Activated B cell treated with CpG ODN at 0.5 μM for 24 hours (primary cell): ENCODE measurements around the gene G0S2. TPM values are rescaled to one million over a fixed set of nuclear protein-coding genes. Genes with fewer than 3 reads are reported as not detected.

ENCODE experiments used
- ATAC-seq: fragments of 200-7000 bp; cut with Tn5 transposase; one replicate; pipeline ENCODE4 v1.10.0; 2021; ENCODE audit warnings: low read depth, mild to moderate bottlenecking, moderate library complexity
- CTCF ChIA-PET: fragments of 350-600 bp; sonication (Branson Sonifier 250); formaldehyde crosslinking; loops from one replicate; lab custom pipeline; 2021; ENCODE audit warnings: antibody characterized with exemption; lab: Charles Lee
- POLR2A ChIA-PET: fragments of 350-600 bp; sonication (Branson Sonifier 250); formaldehyde crosslinking; loops from one replicate; lab custom pipeline; 2021; ENCODE audit warnings: antibody characterized with exemption; lab: Charles Lee
- DNase-seq: peaks from one replicate; pipeline ENCODE4 v3.0.0; 2022
- H3K27ac Mint-ChIP-seq: one replicate; pipeline ENCODE4 v1.8.0; 2020; ENCODE audit warnings: mixed read lengths
- H3K27me3 Mint-ChIP-seq: one replicate; pipeline ENCODE4 v1.8.0; 2021; ENCODE audit warnings: mixed read lengths
- H3K36me3 Mint-ChIP-seq: one replicate; pipeline ENCODE4 v1.8.0; 2021; ENCODE audit warnings: low read depth, mixed read lengths
- H3K4me1 Mint-ChIP-seq: one replicate; pipeline ENCODE4 v1.8.0; 2021; ENCODE audit warnings: mixed read lengths
- H3K4me3 Mint-ChIP-seq: one replicate; pipeline ENCODE4 v1.8.0; 2020; ENCODE audit warnings: mild to moderate bottlenecking, mixed read lengths
- H3K9me3 Mint-ChIP-seq: one replicate; pipeline ENCODE4 v1.8.0; 2020; ENCODE audit warnings: mixed read lengths
- intact Hi-C: fragments of 100-400 bp; cut with micrococcal nuclease; formaldehyde crosslinking; loops from one replicate; pipeline ENCODE4 v1.15.1; 2024
- total RNA-seq: library from RNA; stranded (reverse); gene quantifications from 2 replicates; pipeline ENCODE4 v1.2.3, GENCODE V29; 2022
- TF ChIP-seq, protein P1 (sequence below): fragments of 200-600 bp; IDR thresholded peaks from one replicate; pipeline ENCODE4 v1.8.0; 2022; ENCODE audit warnings: antibody characterized with exemption, mild to moderate bottlenecking

G0S2 gene
- total RNA-seq, 1 donor from 2014 or later, result 2.3 TPM

DNA sequence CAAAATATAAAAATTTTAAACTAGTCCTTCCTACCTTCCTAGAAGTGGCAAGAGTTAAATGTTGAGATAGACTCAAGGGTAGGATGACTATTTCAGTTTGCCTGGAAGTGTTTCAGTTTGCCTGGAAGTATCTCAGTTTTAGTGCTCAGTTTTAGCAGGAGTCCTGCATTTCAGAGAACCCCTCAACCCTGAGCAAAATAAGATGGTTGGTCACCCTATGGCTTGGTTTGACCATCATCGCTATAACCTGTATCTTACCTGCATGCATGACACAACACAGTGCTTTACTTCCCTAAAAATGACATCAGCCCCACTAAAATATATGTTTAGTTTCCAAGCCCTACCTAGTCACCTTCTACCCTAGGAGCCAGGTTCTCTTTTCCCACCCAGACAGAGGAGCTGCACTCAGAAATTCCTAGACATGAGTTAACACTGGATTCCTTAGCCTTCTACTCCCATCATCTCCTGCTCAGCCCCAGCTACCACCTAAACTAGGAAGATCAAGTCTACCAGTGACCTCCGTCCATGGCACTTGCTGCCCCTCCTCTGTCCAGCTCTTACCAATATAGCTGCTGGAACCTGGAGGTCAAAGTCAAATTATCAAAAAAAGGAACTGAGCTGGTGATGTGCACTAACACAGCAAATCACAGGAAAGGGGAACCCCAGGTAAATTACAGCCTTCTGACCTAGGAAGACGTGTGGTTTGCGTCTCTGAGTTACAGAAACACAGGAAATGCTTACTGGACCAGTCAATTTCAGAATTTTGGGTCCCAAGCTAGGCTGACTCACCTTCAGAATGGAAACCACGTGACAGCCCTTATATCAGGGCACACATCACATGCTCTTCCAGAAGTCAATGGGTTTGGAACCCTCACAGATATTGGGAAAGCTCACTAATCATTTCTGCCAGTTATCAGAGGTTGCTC, 2.2 kb upstream of the G0S2 start:
- POLR2A ChIA-PET, result interaction anchor here (0.9 to 1.0 kb wide), 2 partner anchors 13 to 111 kb away, joined by 4 to 7 read pairs; partner anchors contain the start of gene C1orf74
- CTCF ChIA-PET, result interaction anchor here (1.1 to 1.4 kb wide), 2 partner anchors 20 to 75 kb away, joined by 3 to 5 read pairs; no protein-coding TSS in a partner anchor
- intact Hi-C loops, result loop anchor here (1.0 to 5.0 kb wide), 2 partner anchors 66 to 74 kb away; no protein-coding TSS in a partner anchor
- Mint-ChIP-seq H3K27me3 (peaks cover 39% of the 10 kb centered on the region), H3K4me3 (peak overlapping the region; percentile 62), H3K4me1 (peaks cover 37% of the 10 kb centered on the region), H3K27ac (peak overlapping the region; percentile 86), H3K9me3 (peaks cover 2% of the 10 kb centered on the region), H3K36me3 (no peaks in the 10 kb centered on the region)
- DNase-seq (peak; percentile 23), ATAC-seq (peak; percentile 82)
- TF ChIP-seq, protein P1, sequence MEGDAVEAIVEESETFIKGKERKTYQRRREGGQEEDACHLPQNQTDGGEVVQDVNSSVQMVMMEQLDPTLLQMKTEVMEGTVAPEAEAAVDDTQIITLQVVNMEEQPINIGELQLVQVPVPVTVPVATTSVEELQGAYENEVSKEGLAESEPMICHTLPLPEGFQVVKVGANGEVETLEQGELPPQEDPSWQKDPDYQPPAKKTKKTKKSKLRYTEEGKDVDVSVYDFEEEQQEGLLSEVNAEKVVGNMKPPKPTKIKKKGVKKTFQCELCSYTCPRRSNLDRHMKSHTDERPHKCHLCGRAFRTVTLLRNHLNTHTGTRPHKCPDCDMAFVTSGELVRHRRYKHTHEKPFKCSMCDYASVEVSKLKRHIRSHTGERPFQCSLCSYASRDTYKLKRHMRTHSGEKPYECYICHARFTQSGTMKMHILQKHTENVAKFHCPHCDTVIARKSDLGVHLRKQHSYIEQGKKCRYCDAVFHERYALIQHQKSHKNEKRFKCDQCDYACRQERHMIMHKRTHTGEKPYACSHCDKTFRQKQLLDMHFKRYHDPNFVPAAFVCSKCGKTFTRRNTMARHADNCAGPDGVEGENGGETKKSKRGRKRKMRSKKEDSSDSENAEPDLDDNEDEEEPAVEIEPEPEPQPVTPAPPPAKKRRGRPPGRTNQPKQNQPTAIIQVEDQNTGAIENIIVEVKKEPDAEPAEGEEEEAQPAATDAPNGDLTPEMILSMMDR, result no peak

DNA sequence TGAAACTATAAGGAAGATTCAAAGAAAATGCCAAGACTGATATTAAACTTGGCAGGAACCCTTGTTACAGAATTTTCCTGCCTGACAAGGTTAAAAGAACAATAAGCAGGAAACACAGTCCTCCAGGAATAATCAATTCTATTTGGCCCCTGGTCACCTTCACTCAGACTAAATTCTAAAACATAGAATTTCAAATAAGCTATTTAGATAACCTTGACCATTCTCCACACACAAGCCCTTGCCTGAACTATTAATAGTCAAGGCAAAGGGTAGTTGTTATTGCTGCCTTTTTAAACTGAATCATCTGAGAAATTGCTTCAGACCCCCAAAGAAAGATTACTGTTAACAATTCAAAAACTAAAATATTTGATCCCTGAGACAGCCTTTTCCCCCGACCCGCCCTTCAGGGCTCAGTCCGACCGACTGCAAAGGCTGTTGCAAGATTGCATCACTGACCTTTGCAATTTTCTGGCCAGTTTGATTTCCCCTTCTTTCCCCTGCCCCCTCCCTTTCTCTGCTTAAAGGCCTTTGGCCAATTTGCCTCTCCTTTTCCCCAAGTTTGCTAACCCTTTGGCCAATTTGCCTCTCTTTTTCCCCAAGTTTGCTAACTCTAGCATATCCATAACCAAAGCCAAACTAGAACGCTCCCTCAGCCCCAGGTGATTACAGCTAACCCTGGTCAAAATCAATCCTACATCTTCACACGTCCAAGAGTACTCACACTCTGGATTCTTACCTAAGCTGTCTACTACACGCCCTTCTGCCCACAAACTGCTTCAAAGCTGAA, 1.4 kb upstream of the G0S2 start:
- Mint-ChIP-seq H3K27ac (peak overlapping the region; percentile 86), H3K27me3 (peaks cover 45% of the 10 kb centered on the region)
- no peak for ATAC-seq

DNA sequence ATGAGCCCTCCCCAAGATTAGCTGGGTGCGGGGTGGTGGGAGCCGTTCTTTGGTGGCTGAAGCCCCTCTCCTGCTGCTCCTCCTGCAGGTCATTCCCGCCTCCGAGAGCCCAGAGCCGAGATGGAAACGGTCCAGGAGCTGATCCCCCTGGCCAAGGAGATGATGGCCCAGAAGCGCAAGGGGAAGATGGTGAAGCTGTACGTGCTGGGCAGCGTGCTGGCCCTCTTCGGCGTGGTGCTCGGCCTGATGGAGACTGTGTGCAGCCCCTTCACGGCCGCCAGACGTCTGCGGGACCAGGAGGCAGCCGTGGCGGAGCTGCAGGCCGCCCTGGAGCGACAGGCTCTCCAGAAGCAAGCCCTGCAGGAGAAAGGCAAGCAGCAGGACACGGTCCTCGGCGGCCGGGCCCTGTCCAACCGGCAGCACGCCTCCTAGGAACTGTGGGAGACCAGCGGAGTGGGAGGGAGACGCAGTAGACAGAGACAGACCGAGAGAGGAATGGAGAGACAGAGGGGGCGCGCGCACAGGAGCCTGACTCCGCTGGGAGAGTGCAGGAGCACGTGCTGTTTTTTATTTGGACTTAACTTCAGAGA, 448 bp downstream of the G0S2 start:
- Mint-ChIP-seq H3K9me3 (peaks cover 2% of the 10 kb centered on the region), H3K36me3 (no peaks in the 10 kb centered on the region), H3K4me3 (peak overlapping the region; percentile 75), H3K27me3 (peaks cover 54% of the 10 kb centered on the region), H3K27ac (no peak overlapping the region), H3K4me1 (peaks cover 37% of the 10 kb centered on the region)
- no peak for ATAC-seq
- POLR2A ChIA-PET, result no interaction called here
- TF ChIP-seq, protein P1, result no peak
- CTCF ChIA-PET, result interaction anchor here (1.0 to 1.4 kb wide), 2 partner anchors 10 to 48 kb away, joined by 3 to 5 read pairs; no protein-coding TSS in a partner anchor
- intact Hi-C loops, result no loop called here
- DNase-seq, result no peak

More for the DNA sequence above, 1.4 kb upstream of the G0S2 start:
- no peak for DNase-seq
- ChIA-PET CTCF (interaction anchor here (1.4 kb wide), 1 partner anchor 19 kb away, joined by 5 read pairs; no protein-coding TSS in a partner anchor), POLR2A (interaction anchor here (0.9 to 1.0 kb wide), 3 partner anchors 10 to 111 kb away, joined by 4 to 7 read pairs (median 4); partner anchors contain the start of gene C1orf74)
- intact Hi-C loops, result loop anchor here (1.0 to 5.0 kb wide), 2 partner anchors 67 to 73 kb away; no protein-coding TSS in a partner anchor
- peaks cover 37% of the 10 kb centered on the region for H3K4me1 Mint-ChIP-seq
- H3K9me3 Mint-ChIP-seq, result peaks cover 2% of the 10 kb centered on the region
- H3K36me3 Mint-ChIP-seq, result no peaks in the 10 kb centered on the region
- TF ChIP-seq, protein P1, result no peak
- H3K4me3 Mint-ChIP-seq, result peak overlapping the region; percentile 75

DNA sequence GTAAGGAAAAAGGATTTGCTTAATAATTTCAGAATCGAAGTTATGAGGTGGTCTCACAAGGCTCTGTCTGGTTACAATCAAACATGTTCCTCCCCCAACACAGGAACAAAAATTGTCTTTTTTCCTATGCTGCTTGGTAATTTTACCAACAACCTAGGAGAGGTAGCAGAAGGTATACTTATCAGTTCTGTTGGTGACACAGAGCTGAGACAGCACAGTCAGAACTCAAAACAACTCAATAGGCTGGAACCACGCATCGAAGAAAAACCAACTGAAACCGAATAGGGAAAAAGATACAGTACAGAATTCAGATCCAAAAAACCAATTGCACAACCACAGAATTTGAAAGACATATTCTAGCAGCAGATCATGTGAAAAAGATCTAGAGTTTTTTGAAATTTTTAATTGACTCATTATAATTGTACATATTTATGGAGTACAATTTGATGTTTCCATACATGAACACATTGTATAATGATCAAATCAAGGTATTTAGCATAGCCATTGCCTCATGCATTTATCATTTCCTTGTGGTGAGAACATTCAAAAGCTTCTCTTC, 3.8 kb downstream of the G0S2 start:
- intact Hi-C loops, result no loop called here
- H3K4me1 Mint-ChIP-seq, result peaks cover 20% of the 10 kb centered on the region
- no peaks in the 10 kb centered on the region for H3K36me3 Mint-ChIP-seq
- H3K27me3 Mint-ChIP-seq, result peaks cover 60% of the 10 kb centered on the region
- POLR2A ChIA-PET, result no interaction called here
- H3K27ac Mint-ChIP-seq, result no peak overlapping the region
- H3K9me3 Mint-ChIP-seq, result no peaks in the 10 kb centered on the region
- DNase-seq, result no peak
- no peak for ATAC-seq
- no peak overlapping the region for H3K4me3 Mint-ChIP-seq
- TF ChIP-seq, protein P1, result no peak
- CTCF ChIA-PET, result no interaction called here
